GM10248 (cell line): ENCODE measurements around the gene SRPK2.
A peak's percentile ranks its signal among the peaks of the same experiment; 100 is the strongest.
"Not testable (repeated sequence)": the region's sequence is repeated elsewhere in the genome, so short reads cannot be mapped to it uniquely, and the experiment has no call there.

Source experiments
- CTCF ChIA-PET: fragments of 300-600 bp; sonication (Branson Sonifier 250); formaldehyde crosslinking; extraction: SDS; loops from one replicate; lab custom pipeline; 2021; ENCODE audit warnings: antibody characterized with exemption; lab: Yijun Ruan, JAX
- POLR2A ChIA-PET: fragments of 350-650 bp; sonication (Branson Sonifier 250); formaldehyde crosslinking; extraction: SDS; loops from one replicate; lab custom pipeline; 2020; ENCODE audit warnings: antibody characterized with exemption; lab: Yijun Ruan, JAX
- DNase-seq: peaks from one replicate; pipeline ENCODE4 v3.0.0; 2012; ENCODE audit errors: extremely low spot score
- TF ChIP-seq, protein P1 (sequence below): IDR thresholded peaks from 2 replicates; pipeline ENCODE4 v1.5.1; 2012; ENCODE audit warnings: mild to moderate bottlenecking, low read depth; ENCODE audit errors: extremely low read depth, missing control alignments, control extremely low read depth

SRPK2 gene

DNA sequence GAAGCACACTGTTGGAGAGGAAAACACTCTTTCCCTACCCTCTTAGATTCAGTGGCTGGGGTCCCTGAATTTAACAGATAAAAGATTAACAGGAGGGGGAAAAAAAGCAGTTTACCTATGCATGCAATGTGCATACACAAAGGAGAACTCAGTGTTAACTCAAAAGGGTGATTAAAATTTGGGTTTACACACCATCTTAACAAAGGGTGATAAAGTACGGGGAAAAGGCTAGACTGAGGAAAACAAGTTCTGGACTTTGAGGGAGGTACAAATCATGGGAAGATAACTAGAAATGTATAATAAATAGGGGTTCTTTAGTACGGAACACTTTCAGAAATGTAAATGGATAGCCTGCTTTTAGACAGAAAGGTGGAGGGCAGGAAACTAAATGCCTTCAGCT, 83.1 kb downstream of the SRPK2 start:
- TF ChIP-seq, protein P1, sequence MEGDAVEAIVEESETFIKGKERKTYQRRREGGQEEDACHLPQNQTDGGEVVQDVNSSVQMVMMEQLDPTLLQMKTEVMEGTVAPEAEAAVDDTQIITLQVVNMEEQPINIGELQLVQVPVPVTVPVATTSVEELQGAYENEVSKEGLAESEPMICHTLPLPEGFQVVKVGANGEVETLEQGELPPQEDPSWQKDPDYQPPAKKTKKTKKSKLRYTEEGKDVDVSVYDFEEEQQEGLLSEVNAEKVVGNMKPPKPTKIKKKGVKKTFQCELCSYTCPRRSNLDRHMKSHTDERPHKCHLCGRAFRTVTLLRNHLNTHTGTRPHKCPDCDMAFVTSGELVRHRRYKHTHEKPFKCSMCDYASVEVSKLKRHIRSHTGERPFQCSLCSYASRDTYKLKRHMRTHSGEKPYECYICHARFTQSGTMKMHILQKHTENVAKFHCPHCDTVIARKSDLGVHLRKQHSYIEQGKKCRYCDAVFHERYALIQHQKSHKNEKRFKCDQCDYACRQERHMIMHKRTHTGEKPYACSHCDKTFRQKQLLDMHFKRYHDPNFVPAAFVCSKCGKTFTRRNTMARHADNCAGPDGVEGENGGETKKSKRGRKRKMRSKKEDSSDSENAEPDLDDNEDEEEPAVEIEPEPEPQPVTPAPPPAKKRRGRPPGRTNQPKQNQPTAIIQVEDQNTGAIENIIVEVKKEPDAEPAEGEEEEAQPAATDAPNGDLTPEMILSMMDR, result no peak
- ChIA-PET CTCF (no interaction called here), POLR2A (no interaction called here)
- no peak for DNase-seq

DNA sequence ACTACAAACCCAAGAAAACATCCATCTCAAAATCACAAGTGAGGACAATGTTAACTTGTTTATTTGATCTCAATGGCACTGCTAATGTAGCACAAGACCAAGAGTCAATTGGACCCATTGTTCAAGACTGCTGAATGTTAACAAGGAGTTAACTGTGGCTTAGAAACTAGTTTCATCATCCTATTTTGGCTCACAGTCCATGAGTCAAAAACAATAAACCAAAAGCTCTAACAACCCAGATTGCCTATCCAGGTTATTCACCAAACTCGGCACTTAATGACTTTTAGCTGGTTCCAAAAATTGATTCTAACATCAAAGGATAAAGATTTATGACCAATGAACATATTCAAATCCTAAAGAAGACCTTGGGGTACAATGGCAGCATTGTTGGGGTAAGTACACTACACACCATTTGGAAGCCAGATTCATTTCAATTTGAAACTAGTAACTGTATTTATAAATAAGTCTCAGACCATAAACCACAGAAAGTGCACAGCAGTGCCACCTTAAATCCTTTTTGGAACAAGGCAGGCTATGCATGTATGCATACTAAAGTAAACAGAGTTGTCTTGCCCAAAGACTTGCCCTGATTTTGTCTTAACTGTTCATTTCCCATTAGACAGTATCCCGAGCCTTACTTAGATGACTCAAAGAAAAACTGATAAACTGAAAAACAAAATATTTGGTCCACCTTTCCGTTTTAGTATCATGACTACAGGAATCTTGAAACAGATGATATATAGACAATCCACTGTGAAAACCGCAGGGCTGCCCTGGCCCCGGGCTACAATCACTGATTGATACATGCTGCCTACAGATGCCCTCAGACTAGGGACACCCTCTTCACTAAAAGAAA, 84.5 kb downstream of the SRPK2 start:
- ChIA-PET CTCF (no interaction called here), POLR2A (no interaction called here)
- TF ChIP-seq, protein P1, result no peak
- no peak for DNase-seq

DNA sequence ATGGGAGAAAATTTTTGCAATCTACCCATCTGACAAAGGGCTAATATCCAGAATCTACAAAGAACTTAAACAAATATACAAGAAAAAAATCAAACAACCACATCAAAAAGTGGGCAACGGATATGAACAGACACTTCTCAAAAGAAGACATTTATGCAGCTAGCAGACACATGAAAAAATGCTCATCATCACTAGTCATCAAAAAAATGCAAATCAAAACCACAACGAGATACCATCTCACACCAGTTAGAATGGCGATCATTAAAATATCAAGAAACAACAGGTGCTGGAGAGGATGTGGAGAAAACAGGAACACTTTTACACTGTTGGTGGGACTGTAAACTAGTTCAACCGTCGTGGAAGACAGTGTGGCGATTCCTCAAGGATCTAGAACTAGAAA, 88.1 kb downstream of the SRPK2 start:
- POLR2A ChIA-PET, CTCF ChIA-PET, DNase-seq: not testable (repeated sequence)

DNA sequence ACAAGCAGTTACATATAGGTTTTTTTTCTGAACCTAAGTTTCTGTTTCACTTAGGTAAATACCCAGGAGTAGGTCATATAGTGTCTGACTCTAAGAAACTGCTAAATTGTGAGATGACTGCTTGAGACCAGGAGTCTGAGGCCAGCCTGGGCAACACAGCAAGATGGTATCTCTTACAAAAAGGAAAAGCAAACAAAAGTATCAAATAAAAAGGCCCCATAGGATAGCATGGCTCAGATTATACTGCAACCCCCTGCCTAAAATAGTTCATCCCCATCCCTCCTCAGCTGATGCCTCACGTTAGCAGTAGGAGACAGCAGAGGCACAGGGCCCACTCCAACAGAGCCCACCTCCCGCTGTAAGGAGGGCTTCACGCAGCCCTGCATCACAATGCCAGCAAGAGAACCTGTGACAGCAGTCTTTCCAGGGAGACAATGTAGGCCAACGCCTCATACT, 90.3 kb downstream of the SRPK2 start:
- TF ChIP-seq, protein P1, result no peak
- ChIA-PET POLR2A (no interaction called here), CTCF (interaction anchor here (1.0 to 1.8 kb wide), 3 partner anchors 9 to 37 kb away, joined by 3 to 5 read pairs (median 4); no protein-coding TSS in a partner anchor)
- peak; percentile 58 for DNase-seq

DNA sequence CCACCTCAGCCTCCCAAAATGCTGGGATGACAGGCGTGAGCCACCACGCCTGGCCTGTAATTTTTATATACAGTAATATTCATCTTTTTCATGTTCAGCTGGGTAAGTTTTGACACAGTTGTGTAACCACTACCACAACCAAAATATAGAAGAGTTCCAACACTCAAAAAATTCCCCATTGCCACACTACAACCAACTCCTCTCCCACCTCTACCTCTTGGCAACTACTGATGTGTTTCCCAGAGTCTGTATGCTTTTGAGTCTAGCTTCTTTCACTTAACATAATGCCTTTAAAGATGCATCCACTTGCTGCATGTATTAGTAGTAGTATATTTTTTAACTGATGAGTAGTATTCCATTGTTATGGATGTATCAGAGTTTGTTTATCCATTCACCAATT, 90.7 kb downstream of the SRPK2 start:
- CTCF ChIA-PET, result interaction anchor here (1.1 to 1.8 kb wide), 2 partner anchors 9 to 14 kb away, joined by 3 to 5 read pairs; no protein-coding TSS in a partner anchor
- no peak for DNase-seq
- POLR2A ChIA-PET, result interaction anchor here (1.1 kb wide), 1 partner anchor 10 kb away, joined by 3 read pairs; no protein-coding TSS in a partner anchor
- TF ChIP-seq, protein P1, result no peak

DNA sequence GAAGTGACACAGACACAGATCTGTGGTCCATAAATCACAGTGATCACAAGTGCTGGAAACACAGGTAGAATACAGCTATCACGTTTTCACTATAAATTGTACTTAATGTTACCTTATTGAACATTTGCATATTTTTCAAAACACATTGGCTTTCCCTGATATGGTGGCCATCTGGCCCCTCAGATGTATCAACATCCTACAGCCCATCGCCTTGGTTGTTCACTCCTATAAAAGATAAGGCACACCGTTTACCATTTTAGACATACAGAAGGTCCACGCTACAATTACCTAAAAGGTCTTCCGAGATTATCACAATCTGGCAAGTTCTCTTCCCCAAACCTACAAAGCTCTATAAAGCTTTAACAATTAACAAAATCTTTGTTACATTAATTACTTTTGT, 91.4 kb downstream of the SRPK2 start:
- no peak for DNase-seq
- ChIA-PET CTCF (interaction anchor here (1.1 to 1.2 kb wide), 2 partner anchors 13 to 22 kb away, joined by 3 read pairs; no protein-coding TSS in a partner anchor), POLR2A (interaction anchor here (1.1 kb wide), 1 partner anchor 11 kb away, joined by 3 read pairs; no protein-coding TSS in a partner anchor)
- TF ChIP-seq, protein P1, result no peak

DNA sequence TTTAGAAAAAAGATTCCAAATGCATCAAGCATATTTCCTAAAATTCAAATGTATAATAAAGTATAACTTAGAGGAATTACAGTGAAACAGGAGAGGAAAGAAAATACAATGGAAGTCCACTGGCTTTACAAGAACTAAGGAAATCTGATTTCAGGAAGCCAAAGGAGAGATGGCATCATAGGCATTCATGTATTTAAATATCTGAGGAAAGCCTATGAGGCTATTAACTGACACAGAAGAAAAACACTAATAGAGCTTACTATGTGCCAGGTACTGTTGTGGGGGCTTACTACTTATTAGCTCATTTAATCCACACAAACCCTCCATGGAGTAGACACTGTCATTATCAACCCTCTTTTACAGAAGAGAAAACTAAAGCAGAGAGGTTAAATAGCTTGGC, 92.2 kb downstream of the SRPK2 start:
- CTCF ChIA-PET, result interaction anchor here (0.5 to 1.2 kb wide), 3 partner anchors 12 to 72 kb away, joined by 3 read pairs; no protein-coding TSS in a partner anchor
- TF ChIP-seq, protein P1, result no peak
- POLR2A ChIA-PET, result no interaction called here
- DNase-seq, result no peak
